Esophagus muscularis mucosa (tissue), 4 donors: ENCODE data around the gene MACROD2.

Source experiments
- EP300 ChIP-seq: sonication (generic); formaldehyde crosslinking; IDR thresholded peaks from one replicate; pipeline ENCODE4 v1.6.1; 2017; ENCODE audit warnings: antibody characterized with exemption
- POLR2A ChIP-seq: fragments of 450-650 bp; IDR thresholded peaks from one replicate; pipeline ENCODE4 v1.6.1; 2017; ENCODE audit warnings: antibody characterized with exemption, moderate library complexity, mild to moderate bottlenecking, low read depth
- POLR2AphosphoS5 ChIP-seq, 2 donors: sonication (generic); formaldehyde crosslinking; IDR thresholded peaks; one replicate each; pipeline ENCODE4 v1.6.1; 2017; ENCODE audit warnings: antibody characterized with exemption in 2 of 2
- TF ChIP-seq, protein P1 (sequence below), 3 experiments: fragments of 200-600 bp in 2 of 3; fragments of 450-650 bp in 1 of 3; sonication (generic) in 2 of 3; IDR thresholded peaks; one replicate each; pipeline ENCODE4 v1.5.1; 2017 to 2019; ENCODE audit warnings: antibody characterized with exemption in 3 of 3, mild to moderate bottlenecking in 2 of 3, moderate library complexity in 1 of 3

DNA sequence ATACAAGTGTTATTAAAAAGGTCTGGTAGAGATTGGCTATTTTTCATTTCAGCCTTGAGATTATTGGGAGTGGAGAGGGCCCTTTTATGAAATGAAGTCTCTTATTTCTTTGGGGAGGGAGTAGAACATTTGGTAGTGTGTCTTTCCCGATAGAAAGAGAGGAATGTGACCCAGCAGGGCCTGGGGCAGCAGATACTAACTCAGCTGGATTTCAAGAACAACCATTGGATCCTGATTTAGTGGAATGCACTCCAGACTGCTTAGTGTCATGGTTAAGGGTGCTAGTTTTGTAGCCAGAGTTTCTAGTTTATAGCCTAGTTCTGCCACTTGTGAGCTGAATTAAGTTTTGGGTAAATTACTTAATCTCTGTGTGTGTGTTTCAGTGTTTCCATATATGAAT is 360.5 kb downstream of the MACROD2 start:
- TF ChIP-seq, protein P1, sequence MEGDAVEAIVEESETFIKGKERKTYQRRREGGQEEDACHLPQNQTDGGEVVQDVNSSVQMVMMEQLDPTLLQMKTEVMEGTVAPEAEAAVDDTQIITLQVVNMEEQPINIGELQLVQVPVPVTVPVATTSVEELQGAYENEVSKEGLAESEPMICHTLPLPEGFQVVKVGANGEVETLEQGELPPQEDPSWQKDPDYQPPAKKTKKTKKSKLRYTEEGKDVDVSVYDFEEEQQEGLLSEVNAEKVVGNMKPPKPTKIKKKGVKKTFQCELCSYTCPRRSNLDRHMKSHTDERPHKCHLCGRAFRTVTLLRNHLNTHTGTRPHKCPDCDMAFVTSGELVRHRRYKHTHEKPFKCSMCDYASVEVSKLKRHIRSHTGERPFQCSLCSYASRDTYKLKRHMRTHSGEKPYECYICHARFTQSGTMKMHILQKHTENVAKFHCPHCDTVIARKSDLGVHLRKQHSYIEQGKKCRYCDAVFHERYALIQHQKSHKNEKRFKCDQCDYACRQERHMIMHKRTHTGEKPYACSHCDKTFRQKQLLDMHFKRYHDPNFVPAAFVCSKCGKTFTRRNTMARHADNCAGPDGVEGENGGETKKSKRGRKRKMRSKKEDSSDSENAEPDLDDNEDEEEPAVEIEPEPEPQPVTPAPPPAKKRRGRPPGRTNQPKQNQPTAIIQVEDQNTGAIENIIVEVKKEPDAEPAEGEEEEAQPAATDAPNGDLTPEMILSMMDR (IDR thresholded peaks at IDR 0.05), result no peak
- no peak for TF ChIP-seq POLR2A
- TF ChIP-seq POLR2AphosphoS5 (IDR thresholded peaks at IDR 0.05), result no peak
- no peak for TF ChIP-seq EP300
